HEK293 (cell line): ENCODE results near the gene FCN3.

Experiments
- HOXD13 ChIP-seq: sonication (generic); formaldehyde crosslinking; IDR thresholded peaks from 2 replicates; pipeline ENCODE4 v1.8.0; 2022; ENCODE audit warnings: missing genetic modification reagents, borderline replicate concordance
- REPIN1 ChIP-seq: fragments of 450-650 bp; formaldehyde crosslinking; IDR thresholded peaks from 2 replicates; pipeline ENCODE4 v1.5.1; 2017; ENCODE audit warnings: missing biosample characterization, missing genetic modification characterization, low read depth
- SCRT2 ChIP-seq: fragments of 450-650 bp; formaldehyde crosslinking; IDR thresholded peaks from 2 replicates; pipeline ENCODE4 v1.5.1; 2016; ENCODE audit warnings: missing biosample characterization, missing genetic modification characterization
- TSHZ1 ChIP-seq: fragments of 450-650 bp; formaldehyde crosslinking; IDR thresholded peaks from 2 replicates; pipeline ENCODE4 v1.5.1; 2016; ENCODE audit warnings: missing biosample characterization, missing genetic modification characterization, borderline replicate concordance
- ZBTB11 ChIP-seq: fragments of 450-650 bp; formaldehyde crosslinking; conservative IDR thresholded peaks from 2 replicates; pipeline ENCODE4 v1.5.1; 2016; ENCODE audit warnings: low read depth, missing biosample characterization, missing genetic modification characterization
- ZNF10 ChIP-seq: fragments of 450-650 bp; formaldehyde crosslinking; IDR thresholded peaks from 2 replicates; pipeline ENCODE4 v1.5.1; 2017; ENCODE audit warnings: missing biosample characterization, missing genetic modification characterization
- ZNF121 ChIP-seq: fragments of 450-650 bp; formaldehyde crosslinking; IDR thresholded peaks from 2 replicates; pipeline ENCODE4 v1.5.1; 2016; ENCODE audit warnings: missing biosample characterization, missing genetic modification characterization
- ZNF292 ChIP-seq: fragments of 450-650 bp; formaldehyde crosslinking; IDR thresholded peaks from 2 replicates; pipeline ENCODE4 v1.5.1; 2016; ENCODE audit warnings: low read depth, missing biosample characterization, missing genetic modification characterization, borderline replicate concordance
- ZNF324 ChIP-seq: fragments of 450-650 bp; formaldehyde crosslinking; IDR thresholded peaks from 2 replicates; pipeline ENCODE4 v1.5.1; 2016; ENCODE audit warnings: missing biosample characterization, missing genetic modification characterization
- ZNF350 ChIP-seq: fragments of 450-650 bp; formaldehyde crosslinking; IDR thresholded peaks from 2 replicates; pipeline ENCODE4 v1.5.0; 2017; ENCODE audit warnings: missing biosample characterization, mild to moderate bottlenecking, missing genetic modification characterization
- ZNF488 ChIP-seq: fragments of 450-650 bp; formaldehyde crosslinking; IDR thresholded peaks from 2 replicates; pipeline ENCODE4 v1.5.1; 2016; ENCODE audit warnings: missing biosample characterization, missing genetic modification characterization
- ZNF514 ChIP-seq: fragments of 450-650 bp; formaldehyde crosslinking; IDR thresholded peaks from 2 replicates; pipeline ENCODE4 v1.5.1; 2016; ENCODE audit warnings: missing biosample characterization, missing genetic modification characterization
- ZNF518A ChIP-seq: fragments of 450-650 bp; formaldehyde crosslinking; conservative IDR thresholded peaks from 2 replicates; pipeline ENCODE4 v1.5.1; 2016; ENCODE audit warnings: low read depth, missing biosample characterization, missing genetic modification characterization
- ZNF623 ChIP-seq: fragments of 450-650 bp; formaldehyde crosslinking; IDR thresholded peaks from 2 replicates; pipeline ENCODE4 v1.5.1; 2016; ENCODE audit warnings: missing biosample characterization, missing genetic modification characterization
- TF ChIP-seq, protein P1 (sequence below): sonication (generic); formaldehyde crosslinking; IDR thresholded peaks from 2 replicates; pipeline ENCODE4 v1.8.1; 2022; ENCODE audit warnings: mild to moderate bottlenecking, moderate library complexity, missing genetic modification reagents
- TF ChIP-seq, protein P2 (sequence below): fragments of 450-650 bp; formaldehyde crosslinking; IDR thresholded peaks from 2 replicates; pipeline ENCODE4 v1.5.1; 2016; ENCODE audit warnings: missing biosample characterization, missing genetic modification characterization
- TF ChIP-seq, protein P3 (sequence below): fragments of 450-650 bp; formaldehyde crosslinking; IDR thresholded peaks from 2 replicates; pipeline ENCODE4 v1.5.1; 2016; ENCODE audit warnings: missing biosample characterization, missing genetic modification characterization

The FCN3 gene

DNA sequence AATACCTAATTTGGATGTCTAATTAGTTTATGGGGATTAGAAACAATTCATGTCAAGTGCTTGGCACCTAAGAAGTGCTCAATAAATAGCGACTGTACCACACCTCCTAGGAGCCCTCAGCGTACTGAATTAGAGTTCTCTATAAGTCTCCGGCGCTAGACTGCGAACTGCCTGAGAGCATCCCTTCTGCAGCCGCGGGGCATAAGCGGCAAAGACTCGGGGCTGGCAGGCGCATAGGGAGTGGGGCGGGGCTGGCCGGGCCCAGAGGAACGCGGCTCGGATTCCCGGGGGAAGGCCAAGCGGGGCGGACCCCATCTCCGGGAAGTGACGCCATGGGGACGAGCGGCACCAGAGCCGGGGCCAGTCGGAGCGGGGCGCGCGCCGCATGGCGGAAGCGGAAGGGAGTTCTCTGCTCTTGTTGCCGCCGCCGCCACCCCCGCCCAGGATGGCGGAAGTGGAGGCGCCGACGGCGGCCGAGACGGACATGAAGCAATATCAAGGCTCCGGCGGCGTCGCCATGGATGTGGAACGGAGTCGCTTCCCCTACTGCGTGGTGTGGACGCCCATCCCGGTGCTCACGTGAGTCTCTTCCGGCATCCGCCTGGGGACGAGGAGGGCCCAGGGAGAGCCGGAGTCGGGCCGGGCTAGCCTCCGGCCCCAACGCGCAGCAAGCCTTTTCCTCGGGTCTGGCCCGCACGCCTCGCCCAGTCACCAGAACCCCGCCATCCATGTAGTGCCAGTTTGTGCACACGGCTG lies 52.6 kb downstream of the FCN3 start, which contains the start of gene TMEM222 (continued):
- TF ChIP-seq ZBTB11 (peak; percentile 100), ZNF623 (peak; percentile 36; the same call in 1 of the 2 replicates), ZNF514 (tag by site-specific recombination) (no peak), REPIN1 (tag by site-specific recombination) (peak; percentile 95), ZNF292 (tag by site-specific recombination) (no peak), SCRT2 (tag by site-specific recombination) (peak; percentile 84), ZNF10 (tag by site-specific recombination) (0 out of 2 replicates have a peak, but pooled peaks have one; percentile 44), ZNF324 (peak; percentile 100), ZNF488 (tag by site-specific recombination) (peak; percentile 43; the same call in 1 of the 2 replicates), ZNF518A (tag by site-specific recombination) (peak; percentile 98), TSHZ1 (tag by site-specific recombination) (peak; percentile 65; the same call in 1 of the 2 replicates), HOXD13 (CRISPR knock-in tag) (no peak), ZNF121 (tag by site-specific recombination) (0 out of 2 replicates have a peak, but pooled peaks have one; percentile 6), ZNF350 (tag by site-specific recombination) (no peak)
- TF ChIP-seq, protein P1, sequence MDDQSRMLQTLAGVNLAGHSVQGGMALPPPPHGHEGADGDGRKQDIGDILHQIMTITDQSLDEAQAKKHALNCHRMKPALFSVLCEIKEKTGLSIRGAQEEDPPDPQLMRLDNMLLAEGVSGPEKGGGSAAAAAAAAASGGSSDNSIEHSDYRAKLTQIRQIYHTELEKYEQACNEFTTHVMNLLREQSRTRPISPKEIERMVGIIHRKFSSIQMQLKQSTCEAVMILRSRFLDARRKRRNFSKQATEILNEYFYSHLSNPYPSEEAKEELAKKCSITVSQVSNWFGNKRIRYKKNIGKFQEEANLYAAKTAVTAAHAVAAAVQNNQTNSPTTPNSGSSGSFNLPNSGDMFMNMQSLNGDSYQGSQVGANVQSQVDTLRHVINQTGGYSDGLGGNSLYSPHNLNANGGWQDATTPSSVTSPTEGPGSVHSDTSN = 0 out of 2 replicates have a peak, but pooled peaks have one; percentile 64
- TF ChIP-seq, protein P2, sequence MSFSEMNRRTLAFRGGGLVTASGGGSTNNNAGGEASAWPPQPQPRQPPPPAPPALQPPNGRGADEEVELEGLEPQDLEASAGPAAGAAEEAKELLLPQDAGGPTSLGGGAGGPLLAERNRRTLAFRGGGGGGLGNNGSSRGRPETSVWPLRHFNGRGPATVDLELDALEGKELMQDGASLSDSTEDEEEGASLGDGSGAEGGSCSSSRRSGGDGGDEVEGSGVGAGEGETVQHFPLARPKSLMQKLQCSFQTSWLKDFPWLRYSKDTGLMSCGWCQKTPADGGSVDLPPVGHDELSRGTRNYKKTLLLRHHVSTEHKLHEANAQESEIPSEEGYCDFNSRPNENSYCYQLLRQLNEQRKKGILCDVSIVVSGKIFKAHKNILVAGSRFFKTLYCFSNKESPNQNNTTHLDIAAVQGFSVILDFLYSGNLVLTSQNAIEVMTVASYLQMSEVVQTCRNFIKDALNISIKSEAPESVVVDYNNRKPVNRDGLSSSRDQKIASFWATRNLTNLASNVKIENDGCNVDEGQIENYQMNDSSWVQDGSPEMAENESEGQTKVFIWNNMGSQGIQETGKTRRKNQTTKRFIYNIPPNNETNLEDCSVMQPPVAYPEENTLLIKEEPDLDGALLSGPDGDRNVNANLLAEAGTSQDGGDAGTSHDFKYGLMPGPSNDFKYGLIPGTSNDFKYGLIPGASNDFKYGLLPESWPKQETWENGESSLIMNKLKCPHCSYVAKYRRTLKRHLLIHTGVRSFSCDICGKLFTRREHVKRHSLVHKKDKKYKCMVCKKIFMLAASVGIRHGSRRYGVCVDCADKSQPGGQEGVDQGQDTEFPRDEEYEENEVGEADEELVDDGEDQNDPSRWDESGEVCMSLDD (tag by site-specific recombination) = peak; percentile 85
- TF ChIP-seq, protein P3, sequence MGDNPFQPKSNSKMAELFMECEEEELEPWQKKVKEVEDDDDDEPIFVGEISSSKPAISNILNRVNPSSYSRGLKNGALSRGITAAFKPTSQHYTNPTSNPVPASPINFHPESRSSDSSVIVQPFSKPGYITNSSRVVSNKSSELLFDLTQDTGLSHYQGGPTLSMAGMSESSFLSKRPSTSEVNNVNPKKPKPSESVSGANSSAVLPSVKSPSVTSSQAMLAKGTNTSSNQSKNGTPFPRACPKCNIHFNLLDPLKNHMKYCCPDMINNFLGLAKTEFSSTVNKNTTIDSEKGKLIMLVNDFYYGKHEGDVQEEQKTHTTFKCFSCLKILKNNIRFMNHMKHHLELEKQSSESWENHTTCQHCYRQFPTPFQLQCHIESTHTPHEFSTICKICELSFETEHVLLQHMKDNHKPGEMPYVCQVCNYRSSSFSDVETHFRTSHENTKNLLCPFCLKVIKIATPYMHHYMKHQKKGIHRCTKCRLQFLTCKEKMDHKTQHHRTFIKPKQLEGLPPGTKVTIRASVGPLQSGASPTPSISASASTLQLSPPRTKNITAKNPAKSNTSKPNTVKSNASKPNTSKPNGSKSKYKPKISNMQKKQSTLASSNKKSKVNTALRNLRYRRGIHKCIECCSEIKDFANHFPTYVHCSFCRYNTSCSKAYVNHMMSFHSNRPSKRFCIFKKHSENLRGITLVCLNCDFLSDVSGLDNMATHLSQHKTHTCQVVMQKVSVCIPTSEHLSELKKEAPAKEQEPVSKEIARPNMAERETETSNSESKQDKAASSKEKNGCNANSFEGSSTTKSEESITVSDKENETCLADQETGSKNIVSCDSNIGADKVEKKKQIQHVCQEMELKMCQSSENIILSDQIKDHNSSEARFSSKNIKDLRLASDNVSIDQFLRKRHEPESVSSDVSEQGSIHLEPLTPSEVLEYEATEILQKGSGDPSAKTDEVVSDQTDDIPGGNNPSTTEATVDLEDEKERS (tag by site-specific recombination) = 0 out of 2 replicates have a peak, but pooled peaks have one; percentile 34
